GM12878 (cell line): ENCODE results near the gene ABL2. TPM values are rescaled to one million over a fixed set of nuclear protein-coding genes. Genes with fewer than 3 reads are reported as not detected.
"Not testable (repeated sequence)": the region's sequence is repeated elsewhere in the genome, so short reads cannot be mapped to it uniquely, and the experiment has no call there.

Experiments
- ATAC-seq: fragments of 200-7000 bp; cut with Tn5 transposase; 3 replicates; pipeline ENCODE4 v1.9.1; 2020; ENCODE audit warnings: mild to moderate bottlenecking, moderate library complexity
- BruUV-seq: library from RNA; stranded (reverse); fragments of 400-500 nt; replicated peaks from 2 replicates; lab custom pipeline; 2021; lab: Mats Ljungman, UMichigan
- CTCF ChIA-PET: fragments of 300-600 bp; sonication (Branson Sonifier 250); formaldehyde crosslinking; extraction: SDS; loops from one replicate; lab custom pipeline; 2021; ENCODE audit warnings: inconsistent platforms; lab: Yijun Ruan, JAX
- POLR2A ChIA-PET: fragments of 350-600 bp; formaldehyde crosslinking; extraction: SDS; loops from one replicate; lab custom pipeline; 2021; ENCODE audit warnings: inconsistent platforms; lab: Charles Lee
- RAD21 ChIA-PET: fragments of 300-600 bp; sonication (Branson Sonifier 250); formaldehyde crosslinking; loops from one replicate; lab custom pipeline; 2023; ENCODE audit warnings: antibody characterized with exemption; ENCODE audit not compliant: unreplicated experiment; lab: Charles Lee
- SMC1A ChIA-PET: fragments of 300-600 bp; sonication (Branson Sonifier 250); formaldehyde crosslinking; loops from one replicate; lab custom pipeline; 2023; ENCODE audit not compliant: unreplicated experiment, uncharacterized antibody; lab: Charles Lee
- DNase-seq: peaks from one replicate; pipeline ENCODE4 v3.0.0-alpha.2; 2011; ENCODE audit warnings: low read depth, low spot score
- FAIRE-seq: peaks from 3 replicates; lab custom pipeline; 2011; peaks lifted over from hg19 to GRCh38; lab: Jason Lieb, UNC
- H2AFZ ChIP-seq: 2 replicates; pipeline ENCODE4 v1.6.0; 2011; ENCODE audit warnings: low read depth, low read length, control low read depth; ENCODE audit not compliant: control insufficient read depth
- H3K27ac ChIP-seq: 2 replicates; pipeline ENCODE4 v1.5.1; 2011; ENCODE audit warnings: control low read depth; ENCODE audit not compliant: control insufficient read depth, insufficient read depth
- H3K27me3 ChIP-seq, 2 experiments: replicated peaks in 1 of 2; 2 replicates each; pipeline versions ENCODE4 v1.6.0 to v1.6.1; 2011; ENCODE audit warnings: low read length in 1 of 2; ENCODE audit not compliant: control insufficient read depth in 2 of 2, insufficient read depth in 2 of 2
- H3K36me3 ChIP-seq, 2 experiments: 2 replicates each; pipeline ENCODE4 v1.5.1; 2011; ENCODE audit warnings: low read length in 1 of 2; ENCODE audit not compliant: control insufficient read depth in 2 of 2, insufficient read depth in 2 of 2
- H3K4me1 ChIP-seq: 2 replicates; pipeline ENCODE4 v1.6.1; 2011; ENCODE audit warnings: mild to moderate bottlenecking, low read length, moderate library complexity, mixed read lengths; ENCODE audit not compliant: control insufficient read depth, insufficient read depth
- H3K4me2 ChIP-seq: 2 replicates; pipeline ENCODE4 v1.6.0; 2011; ENCODE audit warnings: control low read depth; ENCODE audit not compliant: control insufficient read depth, insufficient read depth
- H3K4me3 ChIP-seq: fragments of 200-600 bp; sonication (generic); 2 replicates; pipeline ENCODE4 v1.5.1; 2016
- H3K79me2 ChIP-seq: 2 replicates; pipeline ENCODE4 v1.6.0; 2011; ENCODE audit warnings: low read length; ENCODE audit not compliant: control insufficient read depth, insufficient read depth
- H3K9ac ChIP-seq: 2 replicates; pipeline ENCODE4 v1.8.0; 2011; ENCODE audit warnings: low read length, control low read depth, mixed read lengths; ENCODE audit not compliant: control insufficient read depth, insufficient read depth
- H3K9me3 ChIP-seq: replicated peaks from 3 replicates; pipeline ENCODE4 v1.5.1; 2011; ENCODE audit warnings: mild to moderate bottlenecking, low read length; ENCODE audit not compliant: control insufficient read depth, insufficient read depth
- H4K20me1 ChIP-seq: 2 replicates; pipeline ENCODE4 v1.6.0; 2011; ENCODE audit not compliant: control insufficient read depth, insufficient read depth
- GABPA ChIP-seq: IDR thresholded peaks from 2 replicates; pipeline ENCODE4 v1.6.1; 2014; ENCODE audit warnings: antibody characterized with exemption, low read depth, mild to moderate bottlenecking, inconsistent platforms
- MTA2 ChIP-seq: fragments of 450-650 bp; IDR thresholded peaks from 2 replicates; pipeline ENCODE4 v1.6.1; 2016; ENCODE audit warnings: low read depth, mild to moderate bottlenecking, moderate library complexity
- NBN ChIP-seq: fragments of 450-650 bp; IDR thresholded peaks from 2 replicates; pipeline ENCODE4 v1.6.1; 2016
- NR2C1 ChIP-seq: fragments of 450-650 bp; IDR thresholded peaks from 2 replicates; pipeline ENCODE4 v1.6.1; 2017; ENCODE audit warnings: antibody characterized with exemption, mild to moderate bottlenecking, moderate library complexity
- NRF1 ChIP-seq: conservative IDR thresholded peaks from 2 replicates; pipeline ENCODE4 v1.6.1; 2011; ENCODE audit warnings: mild to moderate bottlenecking, low read depth, low read length, improper control_type of control experiment
- PBX3 ChIP-seq: IDR thresholded peaks from 2 replicates; pipeline ENCODE4 v1.6.1; 2011; ENCODE audit warnings: mild to moderate bottlenecking, low read depth, low read length, moderate library complexity; ENCODE audit not compliant: insufficient replicate concordance
- PML ChIP-seq: IDR thresholded peaks from 2 replicates; pipeline ENCODE4 v1.6.1; 2012; ENCODE audit warnings: low read length, inconsistent platforms
- POLR2AphosphoS5 ChIP-seq: IDR thresholded peaks from 2 replicates; pipeline ENCODE4 v1.6.1; 2011; ENCODE audit warnings: mild to moderate bottlenecking, low read length, inconsistent platforms
- POU2F2 ChIP-seq: IDR thresholded peaks from 3 replicates; pipeline ENCODE4 v1.6.1; 2011; ENCODE audit warnings: low read depth, mild to moderate bottlenecking, low read length, borderline replicate concordance
- REST ChIP-seq: IDR thresholded peaks from 2 replicates; pipeline ENCODE4 v1.6.1; 2012; ENCODE audit warnings: mild to moderate bottlenecking, low read depth, low read length
- WGBS: methylation state at CpG from one replicate; pipeline ENCODE4 v1.1.6; 2016; ENCODE audit warnings: low lambda C conversion rate; ENCODE audit not compliant: insufficient replicate concordance, insufficient coverage; ENCODE audit errors: missing lambda C conversion rate; 5-methylcytosine and 5-hydroxymethylcytosine counted together
- in situ Hi-C: fragments of 300-500 bp; cut with MboI; formaldehyde crosslinking; loops from 9 replicates; pipeline ENCODE4 v1.14.3; 2018; ENCODE audit warnings: mixed read lengths
- intact Hi-C: fragments of 100-400 bp; cut with micrococcal nuclease; formaldehyde crosslinking; loops from one replicate; pipeline ENCODE4 v1.14.2; 2022; ENCODE audit not compliant: unreplicated experiment
- polyA plus RNA-seq, 11 experiments: library from polyadenylated mRNA; depleted of rRNA in 4 of 11; unstranded in 6 of 11; stranded (reverse) in 5 of 11; fragments of >200 nt; fragmentation: Nextera tagmentation in 4 of 11; fragmentation: Illumina TruSeq in 1 of 11; extraction: Ambion mirVana in 4 of 11; extraction: Trizol in 1 of 11; gene quantifications; 1 replicate in 1 of 11; 2 replicates in 10 of 11; pipeline versions ENCODE4 v1.2.1 to v1.2.3, GENCODE V29; 2011 to 2016; ENCODE audit warnings: inconsistent platforms in 2 of 11, missing spikeins in 2 of 11, low read depth in 1 of 11
- total RNA-seq, 4 experiments: library from RNA; depleted of rRNA in 3 of 4; stranded (reverse); fragments of >200 nt in 3 of 4; fragmentation: Illumina TruSeq in 1 of 4; extraction: Trizol in 1 of 4; gene quantifications; 2 replicates each; pipeline versions ENCODE4 v1.2.1 to v1.2.3, GENCODE V29; 2013 to 2021

Gene ABL2
- total and polyA plus RNA-seq, 10 of the 15 experiments (the other 5 are each of a cell fraction or from before 2014, with no cell fraction given): 0.57 to 9.4 (median 3.6) TPM

GRCh38 chr1:179278920-179279319, 49.4 kb upstream of the ABL2 start (continued):
- TF ChIP-seq GABPA (no peak), MTA2 (no peak)
- TF ChIP-seq, all 136 proteins: peak for 0

- H3K27ac ChIP-seq, intact Hi-C loops, in situ Hi-C loops, SMC1A ChIA-PET, H3K4me3 ChIP-seq, H4K20me1 ChIP-seq, DNase-seq, BruUV-seq, H2AFZ ChIP-seq, H3K4me2 ChIP-seq, H3K36me3 ChIP-seq, H3K79me2 ChIP-seq, H3K4me1 ChIP-seq, H3K9me3 ChIP-seq, H3K27me3 ChIP-seq, H3K9ac ChIP-seq, FAIRE-seq, RAD21 ChIA-PET, ATAC-seq: not testable (repeated sequence)
- ChIA-PET POLR2A (interaction anchor here (0.7 kb wide), 1 partner anchor 664 kb away, joined by 6 read pairs; no protein-coding TSS in a partner anchor), CTCF (interaction anchor here (0.9 kb wide), 1 partner anchor 195 kb away, joined by 4 read pairs; no protein-coding TSS in a partner anchor)
- WGBS: 58% methylated on average over 5 of the region's 5 CpGs
Observed at GRCh38 chr1:179274424-179274823, 44.9 kb upstream of the ABL2 start.

GRCh38 chr1:179269071-179269470, 39.6 kb upstream of the ABL2 start:
- H2AFZ ChIP-seq: no peak overlapping the region
- no peak overlapping the region for H3K9ac ChIP-seq
- ATAC-seq (no peak), DNase-seq (no peak), FAIRE-seq (no peak)
- no peaks in the 10 kb centered on the region for H3K4me1 ChIP-seq
- H4K20me1 ChIP-seq: no peaks in the 10 kb centered on the region
- TF ChIP-seq REST (no peak), PML (no peak), NR2C1 (no peak), POU2F2 (no peak), NBN (no peak), POLR2AphosphoS5 (no peak), NRF1 (no peak), PBX3 (no peak)
- ChIA-PET RAD21 (no interaction called here), SMC1A (no interaction called here), POLR2A (interaction anchor here (0.5 kb wide), 1 partner anchor 9 kb away, joined by 5 read pairs; no protein-coding TSS in a partner anchor), CTCF (interaction anchor here (1.0 kb wide), 1 partner anchor 15 kb away, joined by 3 read pairs; no protein-coding TSS in a partner anchor)
- no peak overlapping the region for H3K4me3 ChIP-seq
- no peaks in the 10 kb centered on the region for H3K27me3 ChIP-seq
- in situ Hi-C loops (no loop called here), intact Hi-C loops (no loop called here)
- no peaks in the 10 kb centered on the region for H3K9me3 ChIP-seq
- BruUV-seq: no TSS peak
- H3K36me3 ChIP-seq: no peaks in the 10 kb centered on the region
- no peak overlapping the region for H3K27ac ChIP-seq
- H3K4me2 ChIP-seq: no peak overlapping the region
- H3K79me2 ChIP-seq: no peaks in the 10 kb centered on the region
